ENCODE data around the gene RNFT2. TPM values are rescaled to one million over a fixed set of nuclear protein-coding genes. Genes with fewer than 3 reads are reported as not detected.

RNFT2 gene
- total RNA-seq, 1 experiment from 2014 or later, result 34.9 TPM

- no peak for TF ChIP-seq ZBTB33 (IDR thresholded peaks at IDR 0.05; ENCODE audit: extremely low read depth, insufficient replicate concordance, low read length)
- TF ChIP-seq JUND (IDR thresholded peaks at IDR 0.05), result no peak
Measured at GRCh38 chr12:116843085-116843484, 105.0 kb downstream of the RNFT2 start (continued).

DNA sequence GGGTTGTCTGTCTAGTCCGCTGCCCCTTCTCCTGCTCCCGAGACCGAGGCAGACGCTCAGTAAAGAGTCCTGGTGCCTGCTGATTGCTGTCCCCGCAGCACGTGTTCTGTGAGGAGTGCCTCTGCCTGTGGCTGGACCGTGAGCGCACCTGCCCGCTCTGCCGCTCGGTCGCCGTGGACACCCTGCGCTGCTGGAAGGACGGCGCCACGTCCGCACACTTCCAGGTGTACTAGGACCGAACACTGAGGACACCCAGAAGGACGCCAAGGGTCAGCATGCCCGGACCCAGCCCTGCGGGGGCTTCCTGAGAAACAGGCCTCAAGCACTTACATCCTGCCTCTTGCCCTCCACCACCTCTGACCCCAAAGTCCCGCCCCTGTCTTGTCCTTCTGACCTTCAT lies 111.1 kb downstream of the RNFT2 start:
- Histone ChIP-seq H3K9me2 (ENCODE audit: insufficient read depth) (no peaks in the 10 kb centered on the region), H3K27ac (ENCODE audit: low read depth, low read length) (no peak overlapping the region), H3K4me3 (replicated peaks in 1 of 2; ENCODE audit: low read depth in 1 of 2, low read length in 2 of 2) (no peak overlapping the region), H4K20me1 (ENCODE audit: insufficient read depth) (no peaks in the 10 kb centered on the region), H3K9me3 (ENCODE audit: control insufficient read depth in 1 of 2, insufficient read depth in 1 of 2, low read depth in 1 of 2, low read length in 2 of 2) (no peaks in the 10 kb centered on the region), H3K4me2 (ENCODE audit: low read length) (no peak overlapping the region), H3K36me3 (ENCODE audit: control insufficient read depth in 1 of 2, insufficient read depth in 2 of 2, low read length in 2 of 2) (no peaks in the 10 kb centered on the region), H3K27me3 (ENCODE audit: insufficient read depth, low read length) (no peaks in the 10 kb centered on the region), H3K9ac (ENCODE audit: low read length) (no peak overlapping the region), H2AFZ (ENCODE audit: low read depth, low read length, poor library complexity, severe bottlenecking) (no peak overlapping the region), H3K4me1 (ENCODE audit: control insufficient read depth in 1 of 2, insufficient read depth in 2 of 2, low read length in 2 of 2) (no peaks in the 10 kb centered on the region), H3K79me2 (ENCODE audit: insufficient read depth, low read length) (no peaks in the 10 kb centered on the region)
- TF ChIP-seq, protein P1, sequence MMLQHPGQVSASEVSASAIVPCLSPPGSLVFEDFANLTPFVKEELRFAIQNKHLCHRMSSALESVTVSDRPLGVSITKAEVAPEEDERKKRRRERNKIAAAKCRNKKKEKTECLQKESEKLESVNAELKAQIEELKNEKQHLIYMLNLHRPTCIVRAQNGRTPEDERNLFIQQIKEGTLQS (IDR thresholded peaks at IDR 0.05), result no peak
- no peak for TF ChIP-seq ZBTB33 (IDR thresholded peaks at IDR 0.05; ENCODE audit: extremely low read depth, insufficient replicate concordance, low read length)
- no peak for TF ChIP-seq EZH2 (IDR thresholded peaks at IDR 0.05)
- TF ChIP-seq RAD21 (IDR thresholded peaks at IDR 0.05; ENCODE audit: low read depth), result no peak
- TF ChIP-seq POLR2A (IDR thresholded peaks at IDR 0.05; ENCODE audit: borderline replicate concordance, extremely low read depth, insufficient read depth, insufficient read length), result no peak
- TF ChIP-seq SIN3A (IDR thresholded peaks at IDR 0.05; ENCODE audit: low read depth), result no peak
- no peak for TF ChIP-seq SP1 (IDR thresholded peaks at IDR 0.05; ENCODE audit: low read depth)
- TF ChIP-seq EGR1 (IDR thresholded peaks at IDR 0.05; ENCODE audit: low read depth), result no peak
- TF ChIP-seq CBX3 (IDR thresholded peaks at IDR 0.05; ENCODE audit: low read depth), result no peak
- TF ChIP-seq CTCF (IDR thresholded peaks at IDR 0.05 in 2 of 3, conservative IDR thresholded peaks at IDR 0.05 in 1 of 3; ENCODE audit: borderline replicate concordance in 1 of 3, insufficient read depth in 1 of 3, low read depth in 2 of 3, low read length in 2 of 3), result no peak
- TF ChIP-seq, protein P2, sequence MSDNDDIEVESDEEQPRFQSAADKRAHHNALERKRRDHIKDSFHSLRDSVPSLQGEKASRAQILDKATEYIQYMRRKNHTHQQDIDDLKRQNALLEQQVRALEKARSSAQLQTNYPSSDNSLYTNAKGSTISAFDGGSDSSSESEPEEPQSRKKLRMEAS (IDR thresholded peaks at IDR 0.05), result no peak
- TF ChIP-seq CEBPB (IDR thresholded peaks at IDR 0.05; ENCODE audit: low read depth), result no peak
- no peak for TF ChIP-seq ZNF274 (IDR thresholded peaks at IDR 0.05; ENCODE audit: low read depth, low read length)
- no peak for TF ChIP-seq SRF (IDR thresholded peaks at IDR 0.05; ENCODE audit: low read depth)
- TF ChIP-seq ELF1 (IDR thresholded peaks at IDR 0.05; ENCODE audit: borderline replicate concordance, low read depth), result no peak
- TF ChIP-seq ZFX (IDR thresholded peaks at IDR 0.05), result no peak
- TF ChIP-seq JUND (IDR thresholded peaks at IDR 0.05), result no peak
- POLR2A ChIA-PET, result no interaction called here
- CTCF ChIA-PET, result no interaction called here
- no TSS peak for BruUV-seq (replicated peaks)
- ATAC-seq (no peak), DNase-seq (ENCODE audit: low read depth, low spot score) (no peak)
- RAD21 ChIA-PET (ENCODE audit: low non-redundant PET in 1 of 2, low total read pairs in 2 of 2, uncharacterized antibody in 2 of 2, unreplicated experiment in 2 of 2), result no interaction called here
- intact Hi-C loops (cut with micrococcal nuclease), result no loop called here

Data from HCT116 (cell line).